Tongue (tissue), 2 donors: ENCODE data around the gene LRIG3. TPM values are rescaled to one million over a fixed set of nuclear protein-coding genes. Genes with fewer than 3 reads are reported as not detected.

Experiments used
- DNase-seq: peaks from one replicate; pipeline ENCODE4 v3.0.0-alpha.2; 2015
- total RNA-seq: library from RNA; depleted of rRNA; stranded (reverse); fragments of >200 nt; gene quantifications from one replicate; pipeline ENCODE4 v1.2.3, GENCODE V29; 2014

The LRIG3 gene
- total RNA-seq, 1 donor from 2014 or later = 102 TPM

GRCh38 chr12:58932806-58933681 lies 12.7 kb upstream of the LRIG3 start:
- no peak for DNase-seq

- no peak for DNase-seq
Observed at GRCh38 chr12:58931518-58931917, 11.2 kb upstream of the LRIG3 start.

- DNase-seq = no peak
Observed at GRCh38 chr12:58930770-58931324, 10.5 kb upstream of the LRIG3 start.

GRCh38 chr12:58927120-58927519 lies 6.8 kb upstream of the LRIG3 start:
- DNase-seq = no peak

- no peak for DNase-seq
Observed at GRCh38 chr12:58926586-58926985, 6.3 kb upstream of the LRIG3 start.

- no peak for DNase-seq
Observed at GRCh38 chr12:58925751-58926150, 5.4 kb upstream of the LRIG3 start.

- no peak for DNase-seq
Observed at GRCh38 chr12:58925111-58925611, 4.9 kb upstream of the LRIG3 start.

GRCh38 chr12:58924652-58925051 lies 4.3 kb upstream of the LRIG3 start:
- no peak for DNase-seq

- DNase-seq = no peak
Observed at GRCh38 chr12:58923781-58924180, 3.5 kb upstream of the LRIG3 start.

GRCh38 chr12:58922849-58923248 lies 2.5 kb upstream of the LRIG3 start:
- no peak for DNase-seq

GRCh38 chr12:58920961-58921861 lies 907 bp upstream of the LRIG3 start:
- DNase-seq = no peak

GRCh38 chr12:58919231-58920101 lies 838 bp downstream of the LRIG3 start:
- peak; percentile 78 for DNase-seq

GRCh38 chr12:58918469-58918844 lies 1.8 kb downstream of the LRIG3 start:
- DNase-seq = peak; percentile 48

GRCh38 chr12:58917699-58918468 lies 2.4 kb downstream of the LRIG3 start:
- DNase-seq = peak; percentile 62

- DNase-seq = peak; percentile 81
Observed at GRCh38 chr12:58916921-58917511, 3.3 kb downstream of the LRIG3 start.

- DNase-seq = no peak
Observed at GRCh38 chr12:58916161-58916621, 4.1 kb downstream of the LRIG3 start.

- peak; percentile 93 for DNase-seq
Observed at GRCh38 chr12:58915634-58916033, 4.7 kb downstream of the LRIG3 start.

GRCh38 chr12:58915037-58915436 lies 5.3 kb downstream of the LRIG3 start:
- no peak for DNase-seq

- peak; percentile 48 for DNase-seq
Observed at GRCh38 chr12:58914457-58914856, 5.8 kb downstream of the LRIG3 start.

- DNase-seq = peak; percentile 92
Observed at GRCh38 chr12:58907391-58907790, 12.9 kb downstream of the LRIG3 start.
